Measurements from ENCODE around the gene FBXL3. TPM values are rescaled to one million over a fixed set of nuclear protein-coding genes. Genes with fewer than 3 reads are reported as not detected.

Gene FBXL3, protein sequence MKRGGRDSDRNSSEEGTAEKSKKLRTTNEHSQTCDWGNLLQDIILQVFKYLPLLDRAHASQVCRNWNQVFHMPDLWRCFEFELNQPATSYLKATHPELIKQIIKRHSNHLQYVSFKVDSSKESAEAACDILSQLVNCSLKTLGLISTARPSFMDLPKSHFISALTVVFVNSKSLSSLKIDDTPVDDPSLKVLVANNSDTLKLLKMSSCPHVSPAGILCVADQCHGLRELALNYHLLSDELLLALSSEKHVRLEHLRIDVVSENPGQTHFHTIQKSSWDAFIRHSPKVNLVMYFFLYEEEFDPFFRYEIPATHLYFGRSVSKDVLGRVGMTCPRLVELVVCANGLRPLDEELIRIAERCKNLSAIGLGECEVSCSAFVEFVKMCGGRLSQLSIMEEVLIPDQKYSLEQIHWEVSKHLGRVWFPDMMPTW
- total RNA-seq = 10 to 100 TPM; 38.9 to 53.3 TPM

DNA sequence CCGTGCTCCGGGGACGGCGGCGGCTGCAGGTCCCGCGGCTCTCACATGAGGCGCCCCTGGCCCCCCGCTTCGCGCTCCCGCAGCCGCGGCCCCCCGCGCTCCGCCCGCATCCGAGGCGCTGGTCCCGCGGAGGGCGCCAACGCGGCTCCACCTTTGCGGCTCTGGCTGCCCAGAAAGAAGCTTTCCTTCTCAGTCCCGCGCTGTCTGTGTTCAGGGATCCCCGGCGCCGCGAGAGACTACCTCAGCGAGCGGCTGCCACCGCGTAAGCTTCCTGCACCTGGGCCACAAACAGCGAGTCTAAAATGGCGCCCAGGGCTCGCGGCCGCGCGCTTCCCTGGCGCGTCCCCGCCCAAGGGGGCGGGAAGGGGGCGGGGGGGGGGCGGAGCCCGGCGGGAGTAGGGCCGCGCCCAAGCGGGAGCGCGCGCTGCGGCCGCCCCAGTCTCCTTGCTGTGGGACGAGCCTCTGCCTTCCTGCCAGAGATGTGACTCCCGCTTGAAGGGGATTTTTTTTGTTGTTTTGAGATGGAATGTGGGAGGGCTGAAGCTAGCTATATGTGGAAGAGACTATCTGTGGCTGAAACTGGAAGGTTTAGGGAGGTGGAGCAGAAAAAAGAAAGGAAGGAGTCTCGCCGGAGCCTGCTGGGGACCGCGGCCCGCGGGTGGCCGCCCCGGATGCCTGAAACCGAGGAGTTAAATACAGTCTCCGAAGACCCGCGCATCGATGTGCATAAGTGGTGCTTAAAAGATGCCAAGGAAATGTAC, at the start of gene FBXL3:
Gene FBXL3 (minus strand): TSS at position 299 of the 761 bp plus-strand sequence. CDS start 5,299 bp downstream, outside the sequence.
- Mint-ChIP-seq H3K27me3 (no peaks in the 10 kb centered on the region), H3K27ac (peak within 1 kb of the TSS; percentile 93), H3K36me3 (ENCODE audit: low read depth) (peaks cover 50% of the 10 kb centered on the region), H3K4me1 (peaks cover 32% of the 10 kb centered on the region), H3K9me3 (no peaks in the 10 kb centered on the region), H3K4me3 (peak within 1 kb of the TSS; percentile 85)
- peak; percentile 78 for ATAC-seq (replicated peaks)

- Mint-ChIP-seq H3K9me3 (no peaks in the 10 kb centered on the region), H3K4me3 (no peak overlapping the region), H3K4me1 (no peaks in the 10 kb centered on the region), H3K36me3 (ENCODE audit: low read depth) (peaks cover 94% of the 10 kb centered on the region), H3K27ac (no peak overlapping the region), H3K27me3 (no peaks in the 10 kb centered on the region)
- no peak for ATAC-seq (replicated peaks)
Measured at GRCh38 chr13:77067519-77067918, 40.6 kb upstream of the FBXL3 start.

DNA sequence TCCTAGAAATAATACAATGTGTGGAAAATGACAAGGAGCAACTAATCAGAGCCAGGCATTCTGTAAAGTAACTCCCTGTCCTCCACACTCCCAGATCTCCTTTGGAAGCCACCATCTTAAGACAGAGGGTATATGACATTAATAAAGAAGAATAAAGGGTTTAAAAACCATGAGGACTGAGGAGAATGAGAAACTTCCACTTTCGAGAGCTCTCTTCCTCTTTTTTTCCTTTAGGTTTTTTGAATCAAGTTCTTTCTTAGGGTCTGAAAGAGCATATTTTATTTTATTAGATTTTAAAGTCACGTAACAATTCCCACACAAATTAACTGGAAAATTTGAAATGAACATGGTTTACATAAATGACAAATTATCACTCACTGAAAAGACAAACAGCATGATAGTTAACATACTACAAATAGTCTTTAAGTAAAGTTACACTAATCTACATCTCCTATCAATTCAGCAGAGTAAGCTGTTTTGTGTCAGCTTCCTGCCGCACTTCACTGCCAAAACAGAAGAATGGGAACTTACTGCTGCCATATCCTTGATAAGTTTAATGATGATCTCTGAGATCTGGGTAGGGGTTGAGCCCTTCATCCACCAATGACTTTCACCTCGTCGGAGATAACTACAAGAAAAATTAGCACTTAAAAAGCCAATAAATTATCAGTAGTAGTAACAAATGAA, 38.6 kb upstream of the FBXL3 start:
- H3K36me3 Mint-ChIP-seq (ENCODE audit: low read depth) = peaks cover 97% of the 10 kb centered on the region
- H3K4me1 Mint-ChIP-seq = no peaks in the 10 kb centered on the region
- no peak overlapping the region for H3K4me3 Mint-ChIP-seq
- no peaks in the 10 kb centered on the region for H3K27me3 Mint-ChIP-seq
- H3K27ac Mint-ChIP-seq = no peak overlapping the region
- H3K9me3 Mint-ChIP-seq = no peaks in the 10 kb centered on the region
- no peak for ATAC-seq (replicated peaks)

DNA sequence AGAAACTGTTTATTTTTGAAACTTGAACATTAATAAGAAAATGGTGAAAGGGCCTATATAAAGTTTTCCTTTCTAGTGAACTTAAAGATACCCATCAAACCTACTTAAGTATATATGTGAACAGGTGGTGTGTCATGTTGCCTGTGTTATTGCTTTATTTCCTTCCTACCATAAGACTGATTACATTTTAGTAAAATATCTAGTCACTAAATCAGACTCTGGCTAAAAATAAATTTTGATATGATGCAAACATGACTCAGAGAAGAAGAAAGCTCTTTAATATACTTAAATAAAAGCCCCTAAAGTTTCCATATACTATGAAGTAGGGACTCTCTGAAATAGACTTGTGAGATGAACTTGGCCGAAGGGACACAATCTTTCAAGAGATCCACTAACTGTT, 35.1 kb upstream of the FBXL3 start:
- H3K9me3 Mint-ChIP-seq = no peaks in the 10 kb centered on the region
- no peaks in the 10 kb centered on the region for H3K4me1 Mint-ChIP-seq
- peak overlapping the region; percentile 20 for H3K27ac Mint-ChIP-seq
- no peaks in the 10 kb centered on the region for H3K27me3 Mint-ChIP-seq
- no peak overlapping the region for H3K4me3 Mint-ChIP-seq
- ATAC-seq (replicated peaks) = no peak
- H3K36me3 Mint-ChIP-seq (ENCODE audit: low read depth) = peaks cover 96% of the 10 kb centered on the region

GRCh38 chr13:77061362-77061761, 34.4 kb upstream of the FBXL3 start:
- H3K4me3 Mint-ChIP-seq = no peak overlapping the region
- H3K27me3 Mint-ChIP-seq = no peaks in the 10 kb centered on the region
- no peaks in the 10 kb centered on the region for H3K4me1 Mint-ChIP-seq
- no peak for ATAC-seq (replicated peaks)
- H3K9me3 Mint-ChIP-seq = no peaks in the 10 kb centered on the region
- no peak overlapping the region for H3K27ac Mint-ChIP-seq
- H3K36me3 Mint-ChIP-seq (ENCODE audit: low read depth) = peaks cover 96% of the 10 kb centered on the region

- H3K27ac Mint-ChIP-seq = peak overlapping the region; percentile 26
- H3K4me3 Mint-ChIP-seq = no peak overlapping the region
- H3K4me1 Mint-ChIP-seq = peaks cover 5% of the 10 kb centered on the region
- ATAC-seq (replicated peaks) = no peak
- peaks cover 87% of the 10 kb centered on the region for H3K36me3 Mint-ChIP-seq (ENCODE audit: low read depth)
- H3K9me3 Mint-ChIP-seq = no peaks in the 10 kb centered on the region
- no peaks in the 10 kb centered on the region for H3K27me3 Mint-ChIP-seq
Measured at GRCh38 chr13:77056886-77057285, 29.9 kb upstream of the FBXL3 start.

DNA sequence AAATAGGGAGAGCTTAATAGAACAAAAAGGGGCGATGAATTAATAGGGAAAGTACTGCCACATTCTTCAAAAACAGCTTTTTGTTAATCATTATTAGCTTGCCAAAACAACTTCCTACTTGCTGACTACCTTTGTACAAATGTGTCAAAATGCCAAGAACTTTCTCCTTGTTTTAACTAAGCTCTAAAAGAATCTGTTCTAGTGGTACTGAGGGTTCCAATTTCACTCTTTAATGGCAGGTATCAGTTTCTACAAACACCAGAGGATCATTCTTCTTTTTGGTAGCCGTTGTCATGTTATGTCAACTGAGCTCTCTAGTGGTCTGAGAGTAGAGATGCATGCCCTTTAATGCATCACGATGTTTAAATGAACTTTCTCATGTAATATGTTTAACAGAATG, 29.4 kb upstream of the FBXL3 start:
- peaks cover 5% of the 10 kb centered on the region for H3K4me1 Mint-ChIP-seq
- H3K27ac Mint-ChIP-seq = peak overlapping the region; percentile 26
- no peaks in the 10 kb centered on the region for H3K27me3 Mint-ChIP-seq
- no peak for ATAC-seq (replicated peaks)
- H3K9me3 Mint-ChIP-seq = no peaks in the 10 kb centered on the region
- no peak overlapping the region for H3K4me3 Mint-ChIP-seq
- H3K36me3 Mint-ChIP-seq (ENCODE audit: low read depth) = peaks cover 87% of the 10 kb centered on the region

- no peak overlapping the region for H3K27ac Mint-ChIP-seq
- no peak for ATAC-seq (replicated peaks)
- H3K27me3 Mint-ChIP-seq = no peaks in the 10 kb centered on the region
- peaks cover 90% of the 10 kb centered on the region for H3K36me3 Mint-ChIP-seq (ENCODE audit: low read depth)
- peaks cover 5% of the 10 kb centered on the region for H3K4me1 Mint-ChIP-seq
- no peak overlapping the region for H3K4me3 Mint-ChIP-seq
- no peaks in the 10 kb centered on the region for H3K9me3 Mint-ChIP-seq
Measured at GRCh38 chr13:77055158-77055557, 28.2 kb upstream of the FBXL3 start.

DNA sequence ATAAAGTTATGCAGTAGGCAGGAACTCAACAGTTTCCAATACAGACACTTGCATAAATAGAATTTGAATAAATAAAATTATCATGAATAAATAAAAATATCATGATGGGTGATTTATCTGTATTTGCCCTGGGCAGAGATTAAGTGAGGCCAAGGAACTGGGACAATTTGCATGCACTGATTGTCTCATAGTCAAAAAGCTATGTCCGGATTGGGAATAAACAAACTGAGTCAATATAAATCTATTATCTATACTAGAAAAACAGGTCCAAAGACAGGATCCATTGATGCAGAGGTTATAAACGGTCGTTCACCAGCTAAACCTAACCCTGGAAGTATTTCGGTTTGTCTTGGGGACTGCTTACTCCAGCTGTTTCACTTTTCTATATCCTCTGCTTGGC, 26.2 kb upstream of the FBXL3 start:
- H3K4me1 Mint-ChIP-seq = peaks cover 5% of the 10 kb centered on the region
- no peaks in the 10 kb centered on the region for H3K27me3 Mint-ChIP-seq
- no peak overlapping the region for H3K27ac Mint-ChIP-seq
- peaks cover 90% of the 10 kb centered on the region for H3K36me3 Mint-ChIP-seq (ENCODE audit: low read depth)
- no peak overlapping the region for H3K4me3 Mint-ChIP-seq
- H3K9me3 Mint-ChIP-seq = no peaks in the 10 kb centered on the region
- no peak for ATAC-seq (replicated peaks)

GRCh38 chr13:77048681-77049080, 21.7 kb upstream of the FBXL3 start:
- peaks cover under 1% of the 10 kb centered on the region for H3K4me1 Mint-ChIP-seq
- peaks cover 86% of the 10 kb centered on the region for H3K36me3 Mint-ChIP-seq (ENCODE audit: low read depth)
- no peaks in the 10 kb centered on the region for H3K27me3 Mint-ChIP-seq
- no peaks in the 10 kb centered on the region for H3K9me3 Mint-ChIP-seq
- no peak for ATAC-seq (replicated peaks)
- H3K4me3 Mint-ChIP-seq = no peak overlapping the region
- peak overlapping the region; percentile 60 for H3K27ac Mint-ChIP-seq

DNA sequence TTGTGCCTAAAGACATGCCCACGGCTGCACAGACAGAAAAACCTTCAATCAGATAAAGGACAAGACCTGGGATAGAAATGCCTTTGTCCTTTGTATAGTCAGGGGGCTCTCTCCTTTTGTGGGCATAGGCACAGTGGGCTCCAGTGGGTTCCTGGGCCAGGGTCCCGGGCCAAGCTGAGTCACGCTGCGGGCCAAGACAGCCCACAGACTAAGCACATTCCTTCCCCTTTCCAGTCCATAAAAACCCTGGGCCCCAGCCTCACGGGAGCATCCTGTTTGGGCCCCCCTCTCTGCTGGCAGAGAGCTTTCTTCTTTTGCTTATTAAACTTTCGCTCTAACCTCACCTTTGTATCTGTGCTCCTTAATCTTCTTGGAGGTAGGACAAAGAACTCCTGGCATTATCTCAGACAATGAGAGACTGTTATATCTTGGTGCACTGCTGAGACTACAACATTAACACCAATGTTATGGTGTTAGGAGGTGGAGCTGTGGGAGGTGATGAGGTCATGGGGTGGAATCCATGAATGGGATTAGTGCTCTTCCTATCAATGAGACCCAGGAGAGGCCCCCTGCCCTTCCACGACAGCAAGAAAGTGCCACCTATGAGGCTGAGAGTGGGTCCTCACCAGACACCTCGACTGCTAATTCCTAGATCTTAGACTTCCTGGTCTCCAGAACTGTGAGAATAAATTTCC, 20.8 kb upstream of the FBXL3 start:
- H3K4me3 Mint-ChIP-seq = no peak overlapping the region
- no peak for ATAC-seq (replicated peaks)
- no peaks in the 10 kb centered on the region for H3K27me3 Mint-ChIP-seq
- peak overlapping the region; percentile 60 for H3K27ac Mint-ChIP-seq
- H3K4me1 Mint-ChIP-seq = no peaks in the 10 kb centered on the region
- H3K9me3 Mint-ChIP-seq = no peaks in the 10 kb centered on the region
- peaks cover 82% of the 10 kb centered on the region for H3K36me3 Mint-ChIP-seq (ENCODE audit: low read depth)

DNA sequence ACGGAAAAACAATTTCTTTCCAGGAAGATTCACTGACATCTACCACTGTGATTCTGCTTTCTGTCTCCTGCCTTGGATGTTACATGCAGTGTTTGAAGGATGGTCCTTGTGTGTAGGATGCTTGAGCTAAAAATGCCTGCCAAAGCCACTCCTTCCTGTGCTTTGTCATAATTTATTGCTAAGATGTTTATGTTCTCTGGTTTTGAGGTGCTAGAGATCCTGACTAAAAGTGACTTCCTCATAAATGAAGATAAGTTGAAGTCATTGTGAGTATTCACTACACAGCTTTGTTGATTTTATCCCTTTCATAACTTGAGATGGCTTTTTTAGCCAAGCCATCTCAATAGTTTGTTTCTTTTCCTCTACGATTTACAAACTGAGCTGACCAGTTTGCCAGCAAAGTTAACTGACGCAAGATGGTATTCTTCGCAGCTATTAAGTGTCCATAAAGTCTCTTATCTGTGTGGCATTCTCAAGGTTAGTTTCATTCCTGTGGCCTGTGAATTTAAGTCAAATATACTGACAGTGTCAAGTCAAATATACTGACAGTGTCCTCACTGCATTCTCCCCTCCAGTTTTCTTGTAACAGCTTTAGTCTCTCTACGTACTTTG, 15.7 kb upstream of the FBXL3 start:
- peak overlapping the region; percentile 2 for H3K27ac Mint-ChIP-seq
- peaks cover 3% of the 10 kb centered on the region for H3K4me1 Mint-ChIP-seq
- no peaks in the 10 kb centered on the region for H3K27me3 Mint-ChIP-seq
- H3K36me3 Mint-ChIP-seq (ENCODE audit: low read depth) = peaks cover 35% of the 10 kb centered on the region
- ATAC-seq (replicated peaks) = no peak
- H3K9me3 Mint-ChIP-seq = no peaks in the 10 kb centered on the region
- H3K4me3 Mint-ChIP-seq = no peak overlapping the region

DNA sequence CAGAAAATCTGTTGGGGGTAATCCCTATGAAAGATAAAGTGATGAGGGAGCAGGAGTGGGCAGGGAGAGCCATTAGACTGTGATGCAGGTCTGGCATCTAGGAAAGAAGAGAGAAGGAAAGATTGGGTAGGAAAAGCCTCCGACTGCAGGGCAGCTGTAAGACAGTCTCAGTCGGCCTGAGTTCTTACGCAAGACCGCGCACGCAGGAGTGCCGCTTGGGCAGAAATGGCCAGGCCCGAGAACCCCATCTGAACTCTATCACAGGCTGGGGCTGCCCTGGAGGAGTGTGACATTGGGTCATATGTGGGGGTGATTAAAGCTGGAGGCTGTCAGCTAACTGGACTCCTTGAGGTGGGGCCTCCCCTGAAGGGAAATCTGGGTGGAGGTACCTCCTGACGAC, 13.9 kb upstream of the FBXL3 start:
- Mint-ChIP-seq H3K27me3 (no peaks in the 10 kb centered on the region), H3K36me3 (ENCODE audit: low read depth) (peaks cover 17% of the 10 kb centered on the region), H3K9me3 (no peaks in the 10 kb centered on the region), H3K4me1 (peaks cover 3% of the 10 kb centered on the region), H3K4me3 (no peak overlapping the region), H3K27ac (no peak overlapping the region)
- no peak for ATAC-seq (replicated peaks)

GRCh38 chr13:77040076-77040475, 13.1 kb upstream of the FBXL3 start:
- Mint-ChIP-seq H3K4me1 (peaks cover 6% of the 10 kb centered on the region), H3K27me3 (no peaks in the 10 kb centered on the region), H3K36me3 (ENCODE audit: low read depth) (peaks cover 9% of the 10 kb centered on the region), H3K27ac (no peak overlapping the region), H3K4me3 (no peak overlapping the region), H3K9me3 (no peaks in the 10 kb centered on the region)
- ATAC-seq (replicated peaks) = no peak
